ENCODE data around the gene CABP7. TPM values are rescaled to one million over a fixed set of nuclear protein-coding genes. Genes with fewer than 3 reads are reported as not detected.

Gene CABP7
- total RNA-seq, 1 donor from 2014 or later: not detected

DNA sequence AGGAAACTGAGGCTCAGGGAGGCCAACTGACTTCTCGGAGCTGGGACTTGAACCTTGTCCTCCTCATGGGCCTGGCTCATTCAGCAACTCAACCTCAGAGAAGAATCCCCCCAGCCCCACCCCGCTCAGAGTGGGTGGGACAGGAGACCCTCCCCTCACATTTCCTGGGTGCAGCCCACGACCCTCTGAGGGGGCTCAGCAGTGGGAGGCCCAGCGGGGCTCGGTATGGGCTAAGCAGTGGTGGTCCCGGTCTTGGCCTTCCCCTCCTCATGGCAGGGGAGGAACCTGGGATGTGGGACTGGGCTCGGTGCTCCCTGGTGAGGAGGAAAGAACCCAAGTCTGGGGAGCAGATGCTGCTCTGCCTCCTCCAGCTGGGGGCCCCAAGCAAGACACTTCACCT lies 14.2 kb upstream of the CABP7 start:
- H3K4me3 Mint-ChIP-seq (ENCODE audit: unreplicated experiment): no peak overlapping the region
- H3K36me3 Mint-ChIP-seq (ENCODE audit: unreplicated experiment): no peaks in the 10 kb centered on the region
- DNase-seq (ENCODE audit: extremely low spot score, unreplicated experiment): no peak
- H3K4me1 Mint-ChIP-seq (ENCODE audit: unreplicated experiment): peaks cover 2% of the 10 kb centered on the region
- no peak overlapping the region for H3K27ac Mint-ChIP-seq (ENCODE audit: unreplicated experiment)
- TF ChIP-seq, protein P1, sequence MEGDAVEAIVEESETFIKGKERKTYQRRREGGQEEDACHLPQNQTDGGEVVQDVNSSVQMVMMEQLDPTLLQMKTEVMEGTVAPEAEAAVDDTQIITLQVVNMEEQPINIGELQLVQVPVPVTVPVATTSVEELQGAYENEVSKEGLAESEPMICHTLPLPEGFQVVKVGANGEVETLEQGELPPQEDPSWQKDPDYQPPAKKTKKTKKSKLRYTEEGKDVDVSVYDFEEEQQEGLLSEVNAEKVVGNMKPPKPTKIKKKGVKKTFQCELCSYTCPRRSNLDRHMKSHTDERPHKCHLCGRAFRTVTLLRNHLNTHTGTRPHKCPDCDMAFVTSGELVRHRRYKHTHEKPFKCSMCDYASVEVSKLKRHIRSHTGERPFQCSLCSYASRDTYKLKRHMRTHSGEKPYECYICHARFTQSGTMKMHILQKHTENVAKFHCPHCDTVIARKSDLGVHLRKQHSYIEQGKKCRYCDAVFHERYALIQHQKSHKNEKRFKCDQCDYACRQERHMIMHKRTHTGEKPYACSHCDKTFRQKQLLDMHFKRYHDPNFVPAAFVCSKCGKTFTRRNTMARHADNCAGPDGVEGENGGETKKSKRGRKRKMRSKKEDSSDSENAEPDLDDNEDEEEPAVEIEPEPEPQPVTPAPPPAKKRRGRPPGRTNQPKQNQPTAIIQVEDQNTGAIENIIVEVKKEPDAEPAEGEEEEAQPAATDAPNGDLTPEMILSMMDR (IDR thresholded peaks at IDR 0.05): no peak
- H3K9me3 Mint-ChIP-seq (ENCODE audit: unreplicated experiment): no peaks in the 10 kb centered on the region
- H3K27me3 Mint-ChIP-seq (ENCODE audit: unreplicated experiment): peaks cover 18% of the 10 kb centered on the region

DNA sequence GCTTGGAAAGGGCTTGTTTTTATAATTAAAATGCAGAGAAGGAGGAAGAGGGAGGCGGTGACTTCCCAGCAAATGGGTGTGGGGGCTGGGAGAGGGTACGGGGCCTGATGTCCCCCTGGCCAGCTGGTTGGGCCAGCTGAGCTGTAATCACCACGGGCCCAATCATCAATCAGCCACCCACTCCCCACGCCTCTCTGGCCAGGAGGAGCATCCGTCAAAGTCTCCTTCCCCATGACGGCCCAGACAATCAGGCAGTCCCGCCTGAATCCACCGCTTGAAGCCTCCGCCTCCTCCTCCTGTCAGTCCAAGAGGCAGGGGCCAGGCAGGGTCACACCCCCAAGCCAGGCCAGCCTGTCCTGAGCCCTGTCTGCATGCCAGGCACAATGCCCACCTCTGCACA lies 13.3 kb upstream of the CABP7 start:
- H3K27ac Mint-ChIP-seq (ENCODE audit: unreplicated experiment): no peak overlapping the region
- TF ChIP-seq, protein P1 (IDR thresholded peaks at IDR 0.05): no peak
- H3K27me3 Mint-ChIP-seq (ENCODE audit: unreplicated experiment): peaks cover 18% of the 10 kb centered on the region
- no peaks in the 10 kb centered on the region for H3K9me3 Mint-ChIP-seq (ENCODE audit: unreplicated experiment)
- no peaks in the 10 kb centered on the region for H3K36me3 Mint-ChIP-seq (ENCODE audit: unreplicated experiment)
- H3K4me1 Mint-ChIP-seq (ENCODE audit: unreplicated experiment): peaks cover 2% of the 10 kb centered on the region
- DNase-seq (ENCODE audit: extremely low spot score, unreplicated experiment): no peak
- no peak overlapping the region for H3K4me3 Mint-ChIP-seq (ENCODE audit: unreplicated experiment)

- no peak overlapping the region for H3K27ac Mint-ChIP-seq (ENCODE audit: unreplicated experiment)
- no peak for DNase-seq (ENCODE audit: extremely low spot score, unreplicated experiment)
- no peaks in the 10 kb centered on the region for H3K36me3 Mint-ChIP-seq (ENCODE audit: unreplicated experiment)
- no peak overlapping the region for H3K4me3 Mint-ChIP-seq (ENCODE audit: unreplicated experiment)
- TF ChIP-seq, protein P1 (IDR thresholded peaks at IDR 0.05): no peak
- H3K27me3 Mint-ChIP-seq (ENCODE audit: unreplicated experiment): peaks cover 20% of the 10 kb centered on the region
- no peaks in the 10 kb centered on the region for H3K9me3 Mint-ChIP-seq (ENCODE audit: unreplicated experiment)
- peaks cover under 1% of the 10 kb centered on the region for H3K4me1 Mint-ChIP-seq (ENCODE audit: unreplicated experiment)
These were observed 12.8 kb upstream of the CABP7 start for GRCh38 chr22:29707010-29707409.

- Mint-ChIP-seq H3K4me1 (ENCODE audit: unreplicated experiment) (no peaks in the 10 kb centered on the region), H3K27ac (ENCODE audit: unreplicated experiment) (no peak overlapping the region), H3K27me3 (ENCODE audit: unreplicated experiment) (peaks cover 24% of the 10 kb centered on the region), H3K36me3 (ENCODE audit: unreplicated experiment) (no peaks in the 10 kb centered on the region), H3K4me3 (ENCODE audit: unreplicated experiment) (no peak overlapping the region), H3K9me3 (ENCODE audit: unreplicated experiment) (no peaks in the 10 kb centered on the region)
- TF ChIP-seq, protein P1 (IDR thresholded peaks at IDR 0.05): no peak
- DNase-seq (ENCODE audit: extremely low spot score, unreplicated experiment): no peak
These were observed 12.3 kb upstream of the CABP7 start for GRCh38 chr22:29707471-29707870.

- Mint-ChIP-seq H3K27ac (ENCODE audit: unreplicated experiment) (no peak overlapping the region), H3K36me3 (ENCODE audit: unreplicated experiment) (no peaks in the 10 kb centered on the region), H3K27me3 (ENCODE audit: unreplicated experiment) (peaks cover 30% of the 10 kb centered on the region), H3K4me1 (ENCODE audit: unreplicated experiment) (no peaks in the 10 kb centered on the region), H3K4me3 (ENCODE audit: unreplicated experiment) (no peak overlapping the region), H3K9me3 (ENCODE audit: unreplicated experiment) (no peaks in the 10 kb centered on the region)
- TF ChIP-seq, protein P1 (IDR thresholded peaks at IDR 0.05): no peak
- no peak for DNase-seq (ENCODE audit: extremely low spot score, unreplicated experiment)
These were observed 9.6 kb upstream of the CABP7 start for GRCh38 chr22:29710193-29710592.
